Sigmoid colon (tissue), 7 donors: ENCODE measurements around the gene ARL16. TPM values are rescaled to one million over a fixed set of nuclear protein-coding genes. Genes with fewer than 3 reads are reported as not detected.
A peak's percentile ranks its signal among the peaks of the same experiment; 100 is the strongest.

ENCODE experiments used
- DNase-seq: peaks from one replicate; pipeline ENCODE4 v3.0.0-alpha.2; 2019
- H3K27ac ChIP-seq, 4 donors: fragments of 200-600 bp; sonication (generic); one replicate each; pipeline ENCODE4 v1.5.1; 2016 to 2019; ENCODE audit warnings: mild to moderate bottlenecking in 1 of 4
- H3K27me3 ChIP-seq, 3 donors: fragments of 200-600 bp; sonication (generic); one replicate each; pipeline ENCODE4 v1.5.1; 2019; ENCODE audit warnings: mild to moderate bottlenecking in 1 of 3
- H3K36me3 ChIP-seq, 4 donors: fragments of 200-600 bp; sonication (generic); one replicate each; pipeline ENCODE4 v1.5.1; 2016 to 2019
- H3K4me1 ChIP-seq, 4 donors: fragments of 200-600 bp; sonication (generic); one replicate each; pipeline ENCODE4 v1.5.1; 2017 to 2019
- H3K4me3 ChIP-seq, 4 donors: fragments of 200-600 bp; sonication (generic); one replicate each; pipeline ENCODE4 v1.5.1; 2017 to 2019; ENCODE audit warnings: mild to moderate bottlenecking in 2 of 4, moderate library complexity in 1 of 4
- H3K9me3 ChIP-seq, 4 donors: fragments of 200-600 bp in 3 of 4; sonication (generic) in 3 of 4; one replicate each; pipeline versions ENCODE4 v1.5.1 to v1.6.1; 2013 to 2019
- CTCF ChIP-seq, 4 experiments: fragments of 450-650 bp in 3 of 4; fragments of 200-600 bp in 1 of 4; IDR thresholded peaks; one replicate each; pipeline ENCODE4 v1.5.1; 2016 to 2019; ENCODE audit warnings: antibody characterized with exemption in 4 of 4, mild to moderate bottlenecking in 3 of 4, moderate library complexity in 2 of 4
- EP300 ChIP-seq, 4 donors: sonication (generic); formaldehyde crosslinking; IDR thresholded peaks; one replicate each; pipeline ENCODE4 v1.6.1; 2017; ENCODE audit warnings: antibody characterized with exemption in 4 of 4
- POLR2A ChIP-seq, 2 donors: fragments of 450-650 bp; IDR thresholded peaks; one replicate each; pipeline ENCODE4 v1.6.1; 2016; ENCODE audit warnings: antibody characterized with exemption in 2 of 2, mild to moderate bottlenecking in 2 of 2, moderate library complexity in 2 of 2
- POLR2AphosphoS5 ChIP-seq, 4 donors: sonication (generic); formaldehyde crosslinking; IDR thresholded peaks; one replicate each; pipeline ENCODE4 v1.6.1; 2017; ENCODE audit warnings: antibody characterized with exemption in 4 of 4
- WGBS, 2 donors: extraction: QIAGEN DNeasy Blood & Tissue Kit; methylation state at CpG; one replicate each; pipeline ENCODE4 v1.1.7; 2013; 5-methylcytosine and 5-hydroxymethylcytosine counted together
- intact Hi-C: fragments of 100-400 bp; cut with DNase I; formaldehyde crosslinking; loops from one replicate; pipeline ENCODE4 v1.15.1; 2023
- polyA plus RNA-seq, 3 donors: library from polyadenylated mRNA; stranded (reverse); fragments of 200-250 nt; gene quantifications; one replicate each; pipeline ENCODE4 v1.2.3, GENCODE V29; 2013
- total RNA-seq, 4 donors: library from RNA; depleted of rRNA; stranded (reverse); fragments of >200 nt; gene quantifications; one replicate each; pipeline ENCODE4 v1.1.0, GENCODE V29; 2016
- donor health status: healthy with polysubstance abuse.
- donor health status: Bipolar disorder and iron deficiency.
- donor health status: healthy.

ARL16 gene
- total and polyA plus RNA-seq, 7 donors, result 24.5 to 51.7 (median 42.3) TPM

DNA sequence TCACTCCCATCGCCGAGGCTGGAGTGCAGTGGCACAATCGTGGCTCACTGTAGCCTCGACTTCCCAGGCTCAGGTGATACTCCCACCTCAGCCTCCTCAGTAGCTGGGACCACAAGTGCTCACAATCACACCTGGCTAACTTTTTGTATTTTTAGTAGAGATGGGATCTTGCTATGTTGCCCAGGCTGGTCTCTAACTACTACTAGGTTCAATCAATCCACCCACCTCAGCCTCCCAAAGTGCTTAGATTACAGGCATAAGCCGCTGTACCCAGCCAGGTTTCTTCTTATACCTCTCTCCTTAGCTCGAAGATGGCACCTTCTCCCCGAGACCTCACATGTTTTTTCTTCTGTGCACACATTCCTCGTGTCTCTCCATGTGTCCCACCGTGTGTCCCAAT lies 43.6 kb downstream of the ARL16 start:
- Histone ChIP-seq H3K36me3 (no peaks in the 10 kb centered on the region), H3K27me3 (no peaks in the 10 kb centered on the region), H3K4me1 (peaks cover 3 to 20% (median 15%) of the 10 kb centered on the region in 4 donors), H3K4me3 (no peak overlapping the region), H3K9me3 (no peaks in the 10 kb centered on the region), H3K27ac (no peak overlapping the region)
- intact Hi-C loops, result no loop called here
- no peak for DNase-seq
- no peak for TF ChIP-seq EP300 (IDR thresholded peaks at IDR 0.05)
- 93 to 95% methylated on average over 9 of the region's 9 CpGs for WGBS, 2 donors

GRCh38 chr17:81638683-81639082 lies 44.9 kb downstream of the ARL16 start:
- Histone ChIP-seq H3K27ac (no peak overlapping the region), H3K4me3 (no peak overlapping the region), H3K27me3 (no peaks in the 10 kb centered on the region), H3K36me3 (no peaks in the 10 kb centered on the region), H3K4me1 (peaks cover 3 to 32% (median 27%) of the 10 kb centered on the region in 4 donors), H3K9me3 (no peaks in the 10 kb centered on the region)
- TF ChIP-seq POLR2A (IDR thresholded peaks at IDR 0.05) (no peak), EP300 (IDR thresholded peaks at IDR 0.05) (no peak), CTCF (IDR thresholded peaks at IDR 0.05) (no peak), POLR2AphosphoS5 (IDR thresholded peaks at IDR 0.05) (no peak)
- WGBS, 2 donors, result 52 to 87% methylated on average over 4 of the region's 4 CpGs
- intact Hi-C loops, result loop anchor here (5.0 kb wide), 1 partner anchor 44 kb away; the partner anchor contains the start of genes ARL16 and HGS
- DNase-seq, result no peak

GRCh38 chr17:81636505-81637288 lies 46.9 kb downstream of the ARL16 start, which contains the start of the genes NPLOC4 and TSPAN10:
TSS of gene NPLOC4 (minus strand) at chr17:81637112. CDS start at chr17:81636930, 182 bp downstream.
TSS of gene TSPAN10 (plus strand) at chr17:81637196. CDS start at chr17:81642413, 5,217 bp downstream.
- WGBS, 2 donors, result 1% methylated on average over 77 of the region's 77 CpGs
- intact Hi-C loops, result loop anchor here (2.0 to 5.0 kb wide), 2 partner anchors 30 to 46 kb away; partner anchors contain the start of genes ARL16, CCDC137, HGS and OXLD1

DNA sequence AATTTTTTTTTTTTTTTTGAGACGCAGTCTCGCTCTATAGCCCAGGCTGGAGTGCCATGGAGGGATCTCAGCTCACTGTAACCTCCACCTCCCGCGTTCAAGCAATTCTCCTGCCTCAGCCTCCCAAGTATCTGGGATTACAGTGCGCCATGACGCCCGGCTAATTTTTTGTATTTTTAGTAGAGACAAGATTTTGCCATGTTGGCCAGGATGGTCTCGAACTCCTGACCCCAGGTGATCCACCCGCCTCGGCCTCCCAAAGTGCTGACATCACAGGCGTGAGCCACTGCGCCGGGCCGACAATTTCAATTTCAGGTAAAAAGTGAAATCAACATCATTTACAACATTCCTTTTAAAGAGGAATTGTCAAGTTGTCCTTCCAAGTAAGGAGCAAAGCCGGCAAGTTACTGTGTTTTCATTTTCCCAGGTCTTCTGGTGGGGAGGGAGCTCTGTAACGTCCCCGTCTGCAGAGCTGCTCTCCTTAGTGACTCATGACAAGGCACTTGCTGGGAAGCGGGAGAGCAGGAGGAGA lies 47.6 kb downstream of the ARL16 start:
- Histone ChIP-seq H3K27ac (peak overlapping the region; percentile 86 to 95 (median 90)), H3K4me1 (peaks cover 3 to 34% (median 31%) of the 10 kb centered on the region in 4 donors), H3K27me3 (no peaks in the 10 kb centered on the region), H3K4me3 (peak overlapping the region; percentile 75 to 95 (median 82)), H3K36me3 (no peaks in the 10 kb centered on the region), H3K9me3 (no peaks in the 10 kb centered on the region)
- no peak for DNase-seq
- 24 to 39% methylated on average over 18 of the region's 18 CpGs for WGBS, 2 donors
- TF ChIP-seq POLR2AphosphoS5 (IDR thresholded peaks at IDR 0.05), result no peak
- no peak for TF ChIP-seq EP300 (IDR thresholded peaks at IDR 0.05)
- no peak for TF ChIP-seq POLR2A (IDR thresholded peaks at IDR 0.05)
- intact Hi-C loops, result loop anchor here (2.0 to 5.0 kb wide), 2 partner anchors 31 to 46 kb away; partner anchors contain the start of genes ARL16, CCDC137, HGS and OXLD1

More at GRCh38 chr17:81636505-81637288, 46.9 kb downstream of the ARL16 start, which contains the start of the genes NPLOC4 and TSPAN10:
- TF ChIP-seq POLR2AphosphoS5 (IDR thresholded peaks at IDR 0.05) (peak; percentile 84 to 95 (median 90)), POLR2A (IDR thresholded peaks at IDR 0.05) (no peak)
- H3K27ac ChIP-seq, result peak within 1 kb of the TSS; percentile 86 to 95 (median 90)
- peaks cover 3 to 34% (median 31%) of the 10 kb centered on the region in 4 donors for H3K4me1 ChIP-seq
- H3K27me3 ChIP-seq, result no peaks in the 10 kb centered on the region
- H3K36me3 ChIP-seq, result no peaks in the 10 kb centered on the region
- peak within 1 kb of the TSS; percentile 75 to 95 (median 82) for H3K4me3 ChIP-seq
- DNase-seq, result peak; percentile 94
- H3K9me3 ChIP-seq, result no peaks in the 10 kb centered on the region

DNA sequence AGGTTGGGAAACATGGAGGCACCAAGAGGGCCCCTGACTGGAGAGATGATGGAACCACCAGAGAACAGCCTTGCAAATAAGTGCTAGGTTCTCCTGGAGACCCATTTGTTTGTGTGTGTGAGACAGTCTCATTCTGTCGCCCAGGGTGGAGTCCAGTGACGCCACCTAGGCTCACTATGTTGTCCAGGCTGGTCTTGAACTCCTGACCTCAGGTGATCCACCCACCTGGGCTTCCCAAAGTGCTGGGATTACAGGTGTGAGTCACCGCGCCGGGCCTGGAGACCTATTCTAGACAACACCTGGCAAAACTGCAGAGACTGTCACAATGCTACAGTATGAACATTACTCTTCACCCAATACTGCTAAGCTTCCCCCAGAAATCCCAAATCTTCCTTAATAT lies 48.2 kb downstream of the ARL16 start:
- intact Hi-C loops, result loop anchor here (5.0 kb wide), 1 partner anchor 47 kb away; the partner anchor contains the start of genes ARL16 and HGS
- Histone ChIP-seq H3K27me3 (no peaks in the 10 kb centered on the region), H3K36me3 (no peaks in the 10 kb centered on the region), H3K4me1 (peaks cover 3 to 34% (median 31%) of the 10 kb centered on the region in 4 donors), H3K27ac (peak overlapping the region in 2 of 4 donors; percentile 86 to 92), H3K9me3 (no peaks in the 10 kb centered on the region), H3K4me3 (peak overlapping the region in 1 of 4 donors; percentile 77)
- DNase-seq, result no peak
- no peak for TF ChIP-seq CTCF (IDR thresholded peaks at IDR 0.05)
- no peak for TF ChIP-seq EP300 (IDR thresholded peaks at IDR 0.05)
- no peak for TF ChIP-seq POLR2A (IDR thresholded peaks at IDR 0.05)
- TF ChIP-seq POLR2AphosphoS5 (IDR thresholded peaks at IDR 0.05), result no peak
- 74 to 90% methylated on average over 5 of the region's 5 CpGs for WGBS, 2 donors

GRCh38 chr17:81631482-81631881 lies 52.1 kb downstream of the ARL16 start:
- no peaks in the 10 kb centered on the region for H3K9me3 ChIP-seq
- no peak overlapping the region for H3K27ac ChIP-seq
- DNase-seq, result no peak
- no peak for TF ChIP-seq EP300 (IDR thresholded peaks at IDR 0.05)
- TF ChIP-seq CTCF (IDR thresholded peaks at IDR 0.05), result no peak
- no peak for TF ChIP-seq POLR2A (IDR thresholded peaks at IDR 0.05)
- no peak for TF ChIP-seq POLR2AphosphoS5 (IDR thresholded peaks at IDR 0.05)
- peaks cover 10 to 33% (median 25%) of the 10 kb centered on the region in 4 donors for H3K36me3 ChIP-seq
- intact Hi-C loops, result no loop called here
- WGBS, 2 donors, result 74 to 80% methylated on average over 7 of the region's 7 CpGs
- H3K27me3 ChIP-seq, result no peaks in the 10 kb centered on the region
- H3K4me1 ChIP-seq, result peaks cover 0 to 29% (median 28%) of the 10 kb centered on the region in 4 donors
- H3K4me3 ChIP-seq, result no peak overlapping the region
